GM23338 (cell line): ENCODE data around the gene PPP1R37. TPM values are rescaled to one million over a fixed set of nuclear protein-coding genes. Genes with fewer than 3 reads are reported as not detected.

Experiments
- ATAC-seq: fragments of 200-7000 bp; cut with Tn5 transposase; 3 replicates; pipeline ENCODE4 v1.9.1; 2020
- DNase-seq: peaks from one replicate; pipeline ENCODE4 v3.0.0-alpha.2; 2015; ENCODE audit warnings: low spot score
- H2AFZ ChIP-seq: fragments of 200-600 bp; sonication (generic); 2 replicates; pipeline ENCODE4 v1.8.0; 2016; ENCODE audit warnings: antibody characterized with exemption, mild to moderate bottlenecking, moderate library complexity
- H3F3A ChIP-seq: fragments of 200-600 bp; sonication (generic); replicated peaks from 2 replicates; pipeline ENCODE4 v1.8.0; 2017; ENCODE audit warnings: antibody characterized with exemption, mixed run types, low read depth
- H3K27ac ChIP-seq: fragments of 200-600 bp; sonication (generic); 2 replicates; pipeline ENCODE4 v1.6.1; 2016; ENCODE audit warnings: low read depth
- H3K27me3 ChIP-seq: fragments of 200-600 bp; sonication (generic); 2 replicates; pipeline ENCODE4 v1.8.0; 2016; ENCODE audit warnings: mild to moderate bottlenecking, mixed run types, moderate library complexity; ENCODE audit not compliant: insufficient read depth
- H3K36me3 ChIP-seq: fragments of 200-600 bp; sonication (generic); 2 replicates; pipeline ENCODE4 v1.8.0; 2016; ENCODE audit warnings: mild to moderate bottlenecking; ENCODE audit not compliant: insufficient read depth
- H3K4me1 ChIP-seq: fragments of 200-600 bp; sonication (generic); 2 replicates; pipeline ENCODE4 v1.8.0; 2016; ENCODE audit warnings: mild to moderate bottlenecking, moderate library complexity; ENCODE audit not compliant: insufficient read depth
- H3K4me2 ChIP-seq: fragments of 200-600 bp; sonication (generic); 2 replicates; pipeline ENCODE4 v1.7.1; 2017; ENCODE audit warnings: mixed run types
- H3K4me3 ChIP-seq: fragments of 200-600 bp; sonication (generic); 2 replicates; pipeline ENCODE4 v1.6.1; 2016; ENCODE audit warnings: mixed run types
- H3K79me2 ChIP-seq: fragments of 200-600 bp; sonication (generic); replicated peaks from 2 replicates; pipeline ENCODE4 v1.8.0; 2017; ENCODE audit warnings: mild to moderate bottlenecking; ENCODE audit not compliant: insufficient read depth
- H3K9me2 ChIP-seq: fragments of 200-600 bp; sonication (generic); 2 replicates; pipeline ENCODE4 v1.8.0; 2017; ENCODE audit not compliant: insufficient read depth
- H4K20me1 ChIP-seq: fragments of 200-600 bp; sonication (generic); replicated peaks from 2 replicates; pipeline ENCODE4 v1.8.0; 2017; ENCODE audit warnings: mild to moderate bottlenecking; ENCODE audit not compliant: insufficient read depth
- H3K27ac Mint-ChIP-seq: 2 replicates; pipeline ENCODE4 v1.8.0; 2020; ENCODE audit warnings: inconsistent platforms, mild to moderate bottlenecking, moderate library complexity, mixed read lengths
- H3K27me3 Mint-ChIP-seq: 3 replicates; pipeline ENCODE4 v1.8.0; 2022; ENCODE audit warnings: low read depth, mild to moderate bottlenecking, moderate library complexity, mixed read lengths, inconsistent platforms; ENCODE audit not compliant: insufficient read depth, poor library complexity
- H3K36me3 Mint-ChIP-seq: 3 replicates; pipeline ENCODE4 v1.8.0; 2021; ENCODE audit warnings: low read depth, mild to moderate bottlenecking, inconsistent platforms, moderate library complexity, mixed read lengths
- H3K4me1 Mint-ChIP-seq: 3 replicates; pipeline ENCODE4 v1.8.0; 2020; ENCODE audit warnings: mild to moderate bottlenecking, inconsistent platforms, mixed read lengths
- H3K4me3 Mint-ChIP-seq: 3 replicates; pipeline ENCODE4 v1.8.0; 2021; ENCODE audit warnings: moderate library complexity, mild to moderate bottlenecking, inconsistent platforms, mixed read lengths
- H3K9me3 Mint-ChIP-seq: 3 replicates; pipeline ENCODE4 v1.8.0; 2020; ENCODE audit warnings: moderate library complexity, mild to moderate bottlenecking, inconsistent platforms, mixed read lengths
- CREB1 ChIP-seq: fragments of 250-450 bp; sonication (Bioruptor Pico); IDR thresholded peaks from 2 replicates; pipeline ENCODE4 v1.5.0; 2020; ENCODE audit warnings: low read depth, mild to moderate bottlenecking, moderate library complexity
- CTCF ChIP-seq, 2 experiments: fragments of 200-600 bp in 1 of 2; sonication (generic) in 1 of 2; conservative IDR thresholded peaks; 2 replicates each; pipeline versions ENCODE4 v1.5.1 to v1.6.1; 2016 to 2017; ENCODE audit warnings: antibody characterized with exemption in 2 of 2, low read depth in 2 of 2, mild to moderate bottlenecking in 2 of 2, moderate library complexity in 1 of 2
- EZH2 ChIP-seq: fragments of 200-600 bp; sonication (generic); IDR thresholded peaks from one replicate; pipeline ENCODE4 v1.8.0; 2017; ENCODE audit warnings: antibody characterized with exemption, mild to moderate bottlenecking, low read depth; ENCODE audit not compliant: unreplicated experiment
- EZH2phosphoT487 ChIP-seq: fragments of 200-600 bp; sonication (generic); IDR thresholded peaks from one replicate; pipeline ENCODE4 v1.8.1; 2018; ENCODE audit warnings: antibody characterized with exemption; ENCODE audit not compliant: unreplicated experiment
- JUNB ChIP-seq: IDR thresholded peaks from one replicate; pipeline ENCODE4 v1.6.1; 2016; ENCODE audit warnings: antibody characterized with exemption; ENCODE audit not compliant: unreplicated experiment
- NANOG ChIP-seq: IDR thresholded peaks from 2 replicates; pipeline ENCODE4 v1.6.1; 2016; ENCODE audit warnings: antibody characterized with exemption, borderline replicate concordance
- POLR2AphosphoS5 ChIP-seq: IDR thresholded peaks from 2 replicates; pipeline ENCODE4 v1.6.1; 2016; ENCODE audit warnings: antibody characterized with exemption, low read depth
- REST ChIP-seq: IDR thresholded peaks from one replicate; pipeline ENCODE4 v1.6.1; 2018; ENCODE audit warnings: antibody characterized with exemption; ENCODE audit not compliant: unreplicated experiment
- STAT1 ChIP-seq: IDR thresholded peaks from one replicate; pipeline ENCODE4 v1.6.1; 2016; ENCODE audit warnings: antibody characterized with exemption; ENCODE audit not compliant: unreplicated experiment
- ZNF114 ChIP-seq: fragments of 250-450 bp; sonication (Bioruptor Pico); IDR thresholded peaks from 2 replicates; pipeline ENCODE4 v1.5.0; 2020; ENCODE audit warnings: mild to moderate bottlenecking, moderate library complexity
- ZNF331 ChIP-seq: fragments of 250-450 bp; sonication (Bioruptor Pico); IDR thresholded peaks from 2 replicates; pipeline ENCODE4 v1.5.0; 2020; ENCODE audit warnings: low read depth, mild to moderate bottlenecking, moderate library complexity
- ZNF462 ChIP-seq: fragments of 250-450 bp; sonication (Bioruptor Pico); IDR thresholded peaks from 2 replicates; pipeline ENCODE4 v1.5.0; 2020; ENCODE audit warnings: mild to moderate bottlenecking, moderate library complexity
- polyA plus RNA-seq: library from polyadenylated mRNA; unstranded; fragments of >200 nt; fragmentation: Nextera tagmentation; extraction: Ambion mirVana; gene quantifications from 2 replicates; pipeline ENCODE4 v1.2.1, GENCODE V29; 2016
- total RNA-seq: library from RNA; depleted of rRNA; stranded (reverse); fragments of >200 nt; shearing (Covaris generic); gene quantifications from 2 replicates; pipeline ENCODE4 v1.2.3, GENCODE V29; 2014
- TF ChIP-seq, protein P1 (sequence below): IDR thresholded peaks from 2 replicates; pipeline ENCODE4 v1.6.1; 2016; ENCODE audit warnings: antibody characterized with exemption

The PPP1R37 gene
- total and polyA plus RNA-seq, 2 experiments from 2014 or later = 6.9 to 47.2 TPM

- no peak for DNase-seq
- Histone ChIP-seq H3K79me2 (peaks cover 8% of the 10 kb centered on the region; the same call in 1 of the 2 replicates), H3K27ac (no peak overlapping the region), H3K4me2 (no peak overlapping the region), H3K27me3 (no peaks in the 10 kb centered on the region), H3F3A (no peaks in the 10 kb centered on the region; the same call in 1 of the 2 replicates), H3K4me1 (no peaks in the 10 kb centered on the region), H3K4me3 (no peak overlapping the region), H4K20me1 (peaks cover 8% of the 10 kb centered on the region; the same call in 1 of the 2 replicates), H3K9me2 (no peaks in the 10 kb centered on the region), H3K36me3 (peaks cover 21% of the 10 kb centered on the region), H2AFZ (no peak overlapping the region)
- no peak for ATAC-seq
- Mint-ChIP-seq H3K27me3 (peaks cover 15% of the 10 kb centered on the region), H3K27ac (no peak overlapping the region), H3K4me1 (peaks cover 6% of the 10 kb centered on the region), H3K9me3 (no peaks in the 10 kb centered on the region), H3K4me3 (no peak overlapping the region), H3K36me3 (peaks cover 78% of the 10 kb centered on the region)
- TF ChIP-seq EZH2phosphoT487 (no peak), EZH2 (no peak), REST (no peak), ZNF114 (no peak), JUNB (no peak), ZNF331 (CRISPR knock-in tag) (no peak), STAT1 (no peak), POLR2AphosphoS5 (no peak), CREB1 (CRISPR knock-in tag) (no peak), NANOG (no peak), CTCF (conservative IDR thresholded peaks at IDR 0.05; ENCODE audit: low read depth in 2 of 2) (no peak), ZNF462 (CRISPR knock-in tag) (no peak)
- TF ChIP-seq, protein P1, sequence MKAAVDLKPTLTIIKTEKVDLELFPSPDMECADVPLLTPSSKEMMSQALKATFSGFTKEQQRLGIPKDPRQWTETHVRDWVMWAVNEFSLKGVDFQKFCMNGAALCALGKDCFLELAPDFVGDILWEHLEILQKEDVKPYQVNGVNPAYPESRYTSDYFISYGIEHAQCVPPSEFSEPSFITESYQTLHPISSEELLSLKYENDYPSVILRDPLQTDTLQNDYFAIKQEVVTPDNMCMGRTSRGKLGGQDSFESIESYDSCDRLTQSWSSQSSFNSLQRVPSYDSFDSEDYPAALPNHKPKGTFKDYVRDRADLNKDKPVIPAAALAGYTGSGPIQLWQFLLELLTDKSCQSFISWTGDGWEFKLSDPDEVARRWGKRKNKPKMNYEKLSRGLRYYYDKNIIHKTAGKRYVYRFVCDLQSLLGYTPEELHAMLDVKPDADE = no peak
These were observed 31.0 kb upstream of the PPP1R37 start for GRCh38 chr19:45061965-45062364.
